ENCODE results near the gene PIK3CB.
"Not testable (repeated sequence)": the region's sequence is repeated elsewhere in the genome, so short reads cannot be mapped to it uniquely, and the experiment has no call there.

Gene PIK3CB

DNA sequence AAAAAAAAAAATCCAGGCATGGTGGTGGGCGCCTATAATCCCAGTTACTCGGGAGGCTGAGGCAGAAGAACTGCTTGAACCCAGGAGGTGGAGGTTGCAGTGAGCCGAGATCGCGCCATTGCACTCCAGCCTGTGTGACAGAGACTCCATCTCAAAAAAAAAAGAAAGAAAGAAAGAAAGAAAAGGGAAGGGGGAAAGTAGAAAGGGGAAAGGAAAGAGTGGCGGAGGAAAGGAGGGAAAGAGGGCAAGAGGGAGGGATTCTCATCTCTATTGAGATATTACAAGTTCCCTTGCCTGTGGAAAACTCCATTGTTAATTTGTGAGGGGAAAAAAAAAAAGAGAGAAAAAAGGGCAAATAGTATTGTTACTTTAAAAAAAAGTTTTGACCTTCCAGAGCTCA, 32.5 kb downstream of the PIK3CB start:
- not testable (repeated sequence) for DNase-seq

DNA sequence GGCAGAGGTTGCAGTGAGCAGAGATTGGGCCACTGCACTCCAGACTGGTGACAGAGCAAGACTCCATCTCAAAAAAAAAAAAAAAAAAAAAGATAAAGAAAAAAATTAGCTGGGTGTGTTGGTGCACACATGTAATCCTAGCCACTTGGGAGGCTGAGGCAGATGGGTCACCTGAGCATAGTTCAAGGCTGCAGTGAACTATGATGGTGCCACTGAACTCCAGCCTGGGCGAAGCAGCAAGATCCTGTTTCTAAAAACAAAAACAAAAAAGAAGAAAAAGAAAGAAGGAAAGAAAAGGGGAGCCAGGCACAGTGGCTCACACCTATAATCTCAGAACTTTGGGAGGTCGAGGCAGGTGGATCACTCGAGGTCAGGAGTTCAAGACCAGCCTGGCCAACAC, 32.9 kb downstream of the PIK3CB start:
- DNase-seq, result no peak

- no peak for DNase-seq
Measured at GRCh38 chr3:138800248-138800647, 34.5 kb downstream of the PIK3CB start.

DNA sequence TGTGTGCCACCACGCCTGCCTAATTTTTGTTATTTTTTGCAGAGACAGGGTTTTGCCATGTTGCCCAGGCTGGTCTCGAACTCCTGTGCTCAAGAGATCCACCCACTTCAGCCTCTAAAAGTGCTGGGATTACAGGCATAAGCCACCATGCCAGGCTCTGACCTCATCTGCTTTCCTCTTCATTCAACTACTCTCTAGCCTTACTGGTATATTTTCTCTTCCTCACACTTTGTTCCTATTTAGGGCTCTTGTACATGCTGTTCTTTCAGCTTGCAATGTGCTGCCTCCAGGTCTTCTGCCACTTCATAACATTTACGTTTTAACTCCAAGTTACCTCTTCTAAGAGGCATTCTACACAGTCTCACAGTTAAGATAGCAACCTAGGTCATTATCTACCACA, 34.9 kb downstream of the PIK3CB start:
- DNase-seq, result no peak

DNA sequence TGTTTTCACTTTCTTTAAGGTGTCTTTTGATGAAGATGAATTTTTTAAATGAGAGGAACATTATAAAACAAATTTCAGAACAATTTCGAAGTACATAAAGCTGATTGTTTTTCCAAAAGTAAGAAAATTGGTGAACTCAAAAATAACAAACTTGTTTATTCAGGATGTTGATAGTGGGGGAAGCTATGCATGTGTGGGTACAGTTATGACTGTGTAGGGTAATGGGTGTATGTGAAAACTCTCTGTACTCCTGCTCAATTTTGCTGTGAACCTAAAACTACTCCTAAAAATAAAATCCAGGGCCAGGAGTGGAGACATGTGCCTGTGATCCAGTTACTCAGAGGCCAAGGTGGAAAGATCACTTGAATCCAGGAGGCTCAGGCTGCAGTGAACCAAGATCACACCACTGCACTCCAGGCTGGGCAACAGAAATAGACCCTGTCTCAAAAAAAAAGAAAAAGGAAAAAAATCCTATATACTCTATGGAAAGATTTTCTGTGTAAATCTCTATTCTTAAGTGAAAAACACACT, 37.2 kb downstream of the PIK3CB start:
- DNase-seq, result no peak

DNA sequence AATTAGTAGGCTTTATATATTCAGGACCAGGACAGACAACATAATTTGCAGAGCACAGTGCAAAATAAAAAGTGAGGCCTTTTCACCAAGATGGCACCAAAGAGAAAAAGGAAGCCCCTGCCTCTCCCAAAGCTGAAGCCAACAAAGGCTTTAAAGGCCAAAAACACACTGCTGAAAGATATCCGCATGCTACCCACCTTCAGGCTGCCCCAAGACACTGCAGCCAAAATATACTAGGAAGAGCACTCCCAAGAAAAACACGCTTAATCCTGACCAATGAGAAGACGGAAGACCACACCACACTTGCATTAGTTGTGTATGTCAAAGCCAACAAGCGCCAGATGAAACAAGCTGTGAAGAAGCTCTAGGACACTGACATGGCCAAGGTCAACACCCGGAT, 38.0 kb downstream of the PIK3CB start:
- DNase-seq, result no peak

DNA sequence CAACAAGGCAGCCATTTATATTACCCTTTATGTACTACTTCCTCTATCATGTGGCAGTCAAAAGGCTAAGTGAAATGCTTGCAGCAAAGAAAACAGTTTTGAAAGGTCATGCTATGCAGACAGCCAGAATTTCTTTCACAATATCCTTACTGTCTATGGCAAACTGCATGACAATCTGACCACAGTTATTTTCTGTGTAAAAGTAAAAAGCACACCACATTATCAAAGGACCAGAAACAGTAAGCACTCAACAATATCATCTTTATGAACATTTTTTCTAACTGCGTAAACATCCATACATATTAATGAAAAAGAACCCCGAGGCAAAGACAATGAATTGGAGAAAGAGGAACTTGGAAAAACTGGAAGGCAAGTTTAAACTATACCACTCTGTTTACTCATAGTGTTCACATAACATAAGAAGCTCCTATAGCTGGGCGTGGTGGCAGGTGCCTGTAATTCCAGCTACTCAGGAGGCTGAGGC, 47.9 kb downstream of the PIK3CB start:
- DNase-seq, result peak; percentile 6

- no peak for DNase-seq
Measured at GRCh38 chr3:138785951-138786350, 48.8 kb downstream of the PIK3CB start.

GRCh38 chr3:138785362-138785857, 49.3 kb downstream of the PIK3CB start:
- DNase-seq, result not testable (repeated sequence)

DNA sequence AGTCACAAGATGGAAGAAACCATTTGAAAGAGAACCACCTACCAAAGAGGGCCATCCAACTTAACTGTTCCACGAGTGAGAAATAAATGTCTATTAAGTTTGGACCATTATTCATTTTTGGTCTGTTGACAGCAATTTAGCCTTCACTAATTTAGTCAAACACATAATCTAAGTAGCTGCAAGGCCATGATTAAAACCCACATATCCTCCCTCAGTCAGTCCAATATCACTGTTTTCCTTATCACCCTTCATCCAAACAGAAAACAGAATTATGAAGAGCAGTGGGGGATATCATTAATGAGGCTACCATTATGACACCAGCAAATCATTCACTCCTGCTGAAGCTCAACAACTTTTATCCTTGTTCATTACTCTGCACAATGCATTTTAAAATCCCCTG, 52.0 kb downstream of the PIK3CB start:
- no peak for DNase-seq

GRCh38 chr3:138781012-138781470, 53.7 kb downstream of the PIK3CB start:
- no peak for DNase-seq

GRCh38 chr3:138778643-138779042, 56.1 kb downstream of the PIK3CB start:
- no peak for DNase-seq

DNA sequence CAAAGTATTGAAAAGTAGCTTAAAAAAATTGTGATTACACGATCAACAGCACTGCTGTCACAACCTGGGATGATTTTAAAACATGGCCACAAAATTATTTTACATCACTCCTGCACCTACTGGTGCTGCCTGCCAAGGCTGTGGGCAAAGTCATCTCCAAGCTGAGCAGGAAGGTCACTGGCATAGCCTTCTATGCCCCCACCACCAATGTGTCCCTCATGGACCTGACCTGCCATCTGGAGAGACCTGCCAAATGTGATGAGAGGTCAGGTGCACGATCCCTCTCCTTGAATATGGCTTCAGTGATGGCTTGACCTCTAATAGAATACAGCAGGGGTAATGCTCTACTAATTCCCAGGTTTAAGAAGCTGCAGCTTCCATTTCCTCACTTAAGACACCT, 57.8 kb downstream of the PIK3CB start:
- no peak for DNase-seq

GRCh38 chr3:138775254-138775595, 59.5 kb downstream of the PIK3CB start:
- DNase-seq, result no peak

GRCh38 chr3:138774529-138775253, 60.0 kb downstream of the PIK3CB start:
- peak; percentile 94 for DNase-seq

- no peak for DNase-seq
Measured at GRCh38 chr3:138771585-138771984, 63.1 kb downstream of the PIK3CB start.

DNA sequence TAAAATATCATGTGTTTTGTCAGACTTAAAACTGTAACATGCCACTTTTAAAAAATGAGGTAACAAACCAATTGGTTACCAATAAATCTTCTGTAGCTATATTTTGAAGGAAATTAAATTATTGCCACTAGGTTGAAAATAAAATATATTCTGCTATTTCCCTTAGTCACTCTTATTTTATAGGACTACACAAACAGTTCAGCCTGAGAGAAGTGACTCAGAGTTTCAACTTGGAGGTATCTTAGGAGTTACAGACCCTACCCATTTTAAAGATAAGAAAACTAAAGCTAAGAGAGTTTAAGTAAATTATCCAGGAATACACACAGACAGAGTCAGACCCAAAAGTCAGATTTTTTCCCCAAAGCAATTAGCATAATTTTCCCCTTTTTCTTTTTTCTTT, 65.1 kb downstream of the PIK3CB start:
- DNase-seq, result no peak

GRCh38 chr3:138768946-138769345, 65.8 kb downstream of the PIK3CB start:
- DNase-seq, result no peak

DNA sequence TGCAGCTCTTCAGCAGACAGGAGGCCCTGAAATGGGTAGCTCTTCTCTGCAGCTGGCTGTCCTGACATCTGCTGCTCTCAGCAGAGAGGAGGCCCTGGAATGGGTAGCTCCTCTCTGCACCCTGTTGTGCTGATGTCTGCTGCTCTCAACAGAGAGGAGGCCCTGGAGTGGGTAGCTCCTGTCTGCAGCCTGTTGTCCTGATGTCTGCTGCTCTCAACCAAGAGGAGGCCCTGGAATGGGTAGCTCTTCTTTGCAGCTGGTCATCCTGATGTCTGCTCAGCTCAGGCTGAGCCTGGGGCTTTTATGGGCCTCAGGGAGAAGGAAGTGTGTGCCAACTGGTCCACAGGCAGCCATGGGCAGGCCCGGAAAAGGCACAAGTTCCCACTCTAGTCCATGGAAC, 66.6 kb downstream of the PIK3CB start:
- no peak for DNase-seq

DNA sequence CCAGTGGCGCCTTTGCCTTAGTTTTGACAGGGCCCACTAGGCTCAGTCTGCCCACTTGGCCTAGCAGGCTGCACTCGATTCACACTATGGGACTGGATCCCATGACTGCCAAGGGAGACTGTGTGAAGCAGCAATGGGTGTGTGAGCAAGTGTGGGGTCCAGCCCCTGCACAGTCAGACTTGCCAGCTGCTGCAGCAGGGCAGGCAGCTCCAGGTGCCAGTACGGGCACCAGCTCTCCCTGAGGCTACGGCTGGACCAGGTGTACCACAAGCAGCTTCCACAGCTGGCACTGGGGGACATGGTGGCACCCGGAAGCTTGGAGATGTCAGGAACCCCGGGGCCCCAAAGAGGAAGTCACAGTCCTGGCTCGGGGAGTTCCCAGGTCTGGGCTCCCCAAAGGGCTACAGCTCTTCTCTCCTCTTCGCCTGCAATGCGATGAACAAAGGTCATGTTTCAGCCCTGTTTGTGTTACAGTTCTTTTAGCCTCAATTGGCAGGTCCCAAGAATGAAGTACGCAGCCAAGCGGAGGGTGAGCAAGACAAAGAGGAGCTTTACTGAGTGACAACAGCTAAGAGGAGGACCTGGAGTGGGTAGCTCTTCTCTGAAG, 67.1 kb downstream of the PIK3CB start:
- no peak for DNase-seq

GRCh38 chr3:138761002-138761401, 73.7 kb downstream of the PIK3CB start:
- DNase-seq, result no peak

- no peak for DNase-seq
Measured at GRCh38 chr3:138748190-138748589, 86.5 kb downstream of the PIK3CB start.

DNA sequence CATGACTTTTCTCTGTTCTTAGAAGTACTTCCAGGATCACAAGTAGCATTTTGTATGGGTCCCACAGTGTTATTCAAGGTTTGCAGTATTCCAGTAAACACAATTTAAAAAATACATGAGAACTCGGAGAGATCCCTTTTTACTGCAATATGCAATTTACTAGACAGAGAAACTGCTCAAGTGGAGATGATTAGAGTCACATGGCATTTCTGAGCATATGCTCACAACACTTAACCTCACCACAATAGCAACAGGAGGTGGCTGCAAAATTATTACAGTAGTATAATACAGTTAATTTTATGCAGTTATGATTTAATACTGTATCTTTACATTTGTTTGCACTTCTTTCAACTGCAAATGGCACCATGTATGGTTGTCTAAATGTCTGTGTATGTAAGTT, 87.5 kb downstream of the PIK3CB start:
- no peak for DNase-seq

DNA sequence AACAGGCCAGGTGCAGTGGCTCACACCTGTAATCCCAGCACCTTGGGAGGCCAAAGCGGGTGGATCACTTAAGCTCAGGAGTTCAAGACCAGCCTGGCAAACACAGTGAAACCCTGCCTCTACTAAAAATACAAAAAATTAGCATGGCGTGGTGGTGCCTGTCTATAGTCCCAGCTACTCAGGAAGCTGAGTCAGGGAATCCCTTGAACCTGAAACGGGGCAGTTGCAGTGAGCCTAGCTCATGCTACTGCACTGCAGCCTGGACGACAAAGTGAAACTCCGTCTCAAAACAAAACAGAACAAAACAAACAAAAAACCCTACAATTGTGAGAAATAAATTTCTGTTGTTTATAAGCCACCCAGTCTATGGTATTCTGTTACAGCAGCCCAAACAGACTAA, 94.7 kb downstream of the PIK3CB start:
- no peak for DNase-seq
